ENCODE results near the gene NXNL2. TPM values are rescaled to one million over a fixed set of nuclear protein-coding genes. Genes with fewer than 3 reads are reported as not detected.

The NXNL2 gene
- total RNA-seq = not detected in 2 replicates

DNA sequence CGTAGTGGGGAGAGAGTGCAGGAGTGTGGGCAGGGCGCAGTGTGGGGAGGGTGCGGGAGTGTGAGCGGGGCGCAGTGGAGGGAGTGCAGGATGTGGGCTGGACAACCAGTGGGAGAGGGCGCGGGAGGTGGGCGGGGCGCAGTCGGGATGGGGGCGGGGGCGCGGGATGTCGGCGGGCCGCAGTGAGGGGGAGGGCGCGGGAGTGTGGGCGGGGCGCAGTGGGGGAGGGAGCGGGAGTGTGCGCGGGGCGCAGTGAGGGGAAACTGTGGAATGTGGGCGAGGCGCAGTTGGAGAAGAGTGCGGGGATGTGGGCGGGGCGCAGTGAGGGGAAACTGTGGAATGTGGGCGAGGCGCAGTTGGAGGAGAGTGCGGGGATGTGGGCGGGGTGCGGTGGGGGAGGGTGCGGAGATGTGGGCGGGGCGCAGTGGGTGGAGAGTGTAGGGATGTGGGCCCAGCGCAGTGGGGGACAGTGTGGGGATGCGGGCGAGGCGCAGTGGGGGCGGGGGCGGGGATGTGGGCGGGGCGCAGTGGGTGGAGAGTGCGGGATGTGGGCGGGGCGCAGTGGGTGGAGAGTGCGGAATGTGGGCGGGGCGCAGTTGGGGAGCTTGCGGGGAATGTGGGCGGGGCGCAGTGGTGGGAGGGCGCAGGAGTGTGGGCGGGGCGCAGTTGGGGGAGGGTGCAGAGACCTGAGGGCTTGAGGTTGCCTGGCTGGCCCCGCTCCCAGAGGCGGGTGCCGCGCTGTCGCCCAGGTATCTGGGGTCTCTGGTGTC lies at the start of gene NXNL2:
TSS of gene NXNL2 (plus strand) at position 723 of the 770 bp plus-strand sequence. CDS start 257 bp downstream, outside the sequence.

Other genes starting within 250 kb of the NXNL2 start
- 58.8 and 62.8 TPM in 2 replicates for gene SPIN1, start 146.7 kb upstream of the NXNL2 start, total RNA-seq

All from vein endothelial cell (primary cell).